WTC11 (cell line): ENCODE data around the gene CEP68.

Experiments
- IRF2 ChIP-seq: sonication (generic); formaldehyde crosslinking; IDR thresholded peaks from 2 replicates; pipeline ENCODE4 v1.8.0; 2022; ENCODE audit warnings: low read depth, missing genetic modification reagents, borderline replicate concordance
- NFATC4 ChIP-seq: fragments of 250-450 bp; sonication (Bioruptor Pico); IDR thresholded peaks from 2 replicates; pipeline ENCODE4 v1.9.0; 2021; ENCODE audit warnings: mild to moderate bottlenecking
- NR2C2 ChIP-seq: sonication (generic); formaldehyde crosslinking; IDR thresholded peaks from 2 replicates; pipeline ENCODE4 v1.8.0; 2022; ENCODE audit warnings: mild to moderate bottlenecking, missing genetic modification reagents
- OVOL2 ChIP-seq: fragments of 250-450 bp; sonication (Bioruptor Pico); IDR thresholded peaks from 2 replicates; pipeline ENCODE4 v1.9.0; 2021; ENCODE audit warnings: mild to moderate bottlenecking, borderline replicate concordance
- SMAD3 ChIP-seq: sonication (generic); formaldehyde crosslinking; IDR thresholded peaks from 2 replicates; pipeline ENCODE4 v1.8.0; 2022; ENCODE audit warnings: missing genetic modification reagents, mild to moderate bottlenecking, borderline replicate concordance
- SP1 ChIP-seq: sonication (generic); formaldehyde crosslinking; conservative IDR thresholded peaks from 2 replicates; pipeline ENCODE4 v1.8.1; 2022; ENCODE audit warnings: missing genetic modification reagents
- TEAD4 ChIP-seq: sonication (generic); formaldehyde crosslinking; IDR thresholded peaks from 2 replicates; pipeline ENCODE4 v1.8.0; 2022; ENCODE audit warnings: mild to moderate bottlenecking, missing genetic modification reagents
- ZBTB21 ChIP-seq: sonication (generic); formaldehyde crosslinking; IDR thresholded peaks from 2 replicates; pipeline ENCODE4 v1.8.1; 2023; ENCODE audit warnings: mild to moderate bottlenecking, missing genetic modification reagents, borderline replicate concordance
- ZNF512 ChIP-seq: sonication (generic); formaldehyde crosslinking; IDR thresholded peaks from 2 replicates; pipeline ENCODE4 v1.8.1; 2022; ENCODE audit warnings: missing genetic modification reagents, borderline replicate concordance
- TF ChIP-seq, protein P1 (sequence below): sonication (generic); formaldehyde crosslinking; IDR thresholded peaks from 2 replicates; pipeline ENCODE4 v1.8.1; 2022; ENCODE audit warnings: mild to moderate bottlenecking, moderate library complexity, missing genetic modification reagents
- TF ChIP-seq, protein P2 (sequence below): fragments of 200-600 bp; IDR thresholded peaks from 2 replicates; pipeline ENCODE4 v1.8.0; 2022; ENCODE audit warnings: antibody characterized with exemption
- TF ChIP-seq, protein P3 (sequence below): sonication (generic); formaldehyde crosslinking; IDR thresholded peaks from 2 replicates; pipeline ENCODE4 v1.8.0; 2022; ENCODE audit warnings: mild to moderate bottlenecking, missing genetic modification reagents
- TF ChIP-seq, protein P4 (sequence below): sonication (generic); formaldehyde crosslinking; conservative IDR thresholded peaks from 2 replicates; pipeline ENCODE4 v1.8.1; 2022; ENCODE audit warnings: mild to moderate bottlenecking, missing genetic modification reagents
- TF ChIP-seq, protein P5 (sequence below): sonication (generic); formaldehyde crosslinking; IDR thresholded peaks from 2 replicates; pipeline ENCODE4 v1.8.1; 2023; ENCODE audit warnings: mild to moderate bottlenecking, missing genetic modification reagents

DNA sequence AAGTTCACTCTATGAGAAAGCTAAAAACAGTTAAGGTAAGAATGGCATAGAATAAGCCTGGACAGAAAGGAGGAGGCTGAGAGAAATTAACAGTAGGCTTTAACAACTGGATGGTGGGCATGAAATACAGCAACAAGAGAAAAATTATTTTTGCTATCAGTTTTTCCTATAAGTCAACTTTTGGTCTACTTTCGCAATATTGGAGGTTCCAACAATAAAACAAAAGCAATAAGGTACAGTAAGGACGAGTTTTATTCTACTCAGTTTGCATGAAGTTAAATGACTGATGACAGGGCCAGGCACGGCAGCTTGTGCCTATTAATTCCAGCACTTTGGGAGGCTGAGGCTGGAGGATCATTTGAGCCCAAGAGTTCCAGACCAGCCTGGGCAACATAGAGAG is 56.4 kb downstream of the CEP68 start:
- TF ChIP-seq, protein P1, sequence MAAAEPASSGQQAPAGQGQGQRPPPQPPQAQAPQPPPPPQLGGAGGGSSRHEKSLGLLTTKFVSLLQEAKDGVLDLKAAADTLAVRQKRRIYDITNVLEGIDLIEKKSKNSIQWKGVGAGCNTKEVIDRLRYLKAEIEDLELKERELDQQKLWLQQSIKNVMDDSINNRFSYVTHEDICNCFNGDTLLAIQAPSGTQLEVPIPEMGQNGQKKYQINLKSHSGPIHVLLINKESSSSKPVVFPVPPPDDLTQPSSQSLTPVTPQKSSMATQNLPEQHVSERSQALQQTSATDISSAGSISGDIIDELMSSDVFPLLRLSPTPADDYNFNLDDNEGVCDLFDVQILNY (CRISPR knock-in tag): no peak
- no peak for TF ChIP-seq ZNF512
- TF ChIP-seq, protein P2, sequence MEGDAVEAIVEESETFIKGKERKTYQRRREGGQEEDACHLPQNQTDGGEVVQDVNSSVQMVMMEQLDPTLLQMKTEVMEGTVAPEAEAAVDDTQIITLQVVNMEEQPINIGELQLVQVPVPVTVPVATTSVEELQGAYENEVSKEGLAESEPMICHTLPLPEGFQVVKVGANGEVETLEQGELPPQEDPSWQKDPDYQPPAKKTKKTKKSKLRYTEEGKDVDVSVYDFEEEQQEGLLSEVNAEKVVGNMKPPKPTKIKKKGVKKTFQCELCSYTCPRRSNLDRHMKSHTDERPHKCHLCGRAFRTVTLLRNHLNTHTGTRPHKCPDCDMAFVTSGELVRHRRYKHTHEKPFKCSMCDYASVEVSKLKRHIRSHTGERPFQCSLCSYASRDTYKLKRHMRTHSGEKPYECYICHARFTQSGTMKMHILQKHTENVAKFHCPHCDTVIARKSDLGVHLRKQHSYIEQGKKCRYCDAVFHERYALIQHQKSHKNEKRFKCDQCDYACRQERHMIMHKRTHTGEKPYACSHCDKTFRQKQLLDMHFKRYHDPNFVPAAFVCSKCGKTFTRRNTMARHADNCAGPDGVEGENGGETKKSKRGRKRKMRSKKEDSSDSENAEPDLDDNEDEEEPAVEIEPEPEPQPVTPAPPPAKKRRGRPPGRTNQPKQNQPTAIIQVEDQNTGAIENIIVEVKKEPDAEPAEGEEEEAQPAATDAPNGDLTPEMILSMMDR: no peak
- TF ChIP-seq SMAD3 (CRISPR knock-in tag): no peak
- TF ChIP-seq, protein P3, sequence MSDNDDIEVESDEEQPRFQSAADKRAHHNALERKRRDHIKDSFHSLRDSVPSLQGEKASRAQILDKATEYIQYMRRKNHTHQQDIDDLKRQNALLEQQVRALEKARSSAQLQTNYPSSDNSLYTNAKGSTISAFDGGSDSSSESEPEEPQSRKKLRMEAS (CRISPR knock-in tag): no peak
- TF ChIP-seq, protein P4, sequence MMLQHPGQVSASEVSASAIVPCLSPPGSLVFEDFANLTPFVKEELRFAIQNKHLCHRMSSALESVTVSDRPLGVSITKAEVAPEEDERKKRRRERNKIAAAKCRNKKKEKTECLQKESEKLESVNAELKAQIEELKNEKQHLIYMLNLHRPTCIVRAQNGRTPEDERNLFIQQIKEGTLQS: no peak
- TF ChIP-seq NFATC4 (CRISPR knock-in tag): no peak
- no peak for TF ChIP-seq NR2C2 (CRISPR knock-in tag)
- no peak for TF ChIP-seq TEAD4
- no peak for TF ChIP-seq ZBTB21 (CRISPR knock-in tag)
- TF ChIP-seq SP1 (CRISPR knock-in tag): no peak
- TF ChIP-seq OVOL2 (CRISPR knock-in tag): no peak
- TF ChIP-seq, protein P5, sequence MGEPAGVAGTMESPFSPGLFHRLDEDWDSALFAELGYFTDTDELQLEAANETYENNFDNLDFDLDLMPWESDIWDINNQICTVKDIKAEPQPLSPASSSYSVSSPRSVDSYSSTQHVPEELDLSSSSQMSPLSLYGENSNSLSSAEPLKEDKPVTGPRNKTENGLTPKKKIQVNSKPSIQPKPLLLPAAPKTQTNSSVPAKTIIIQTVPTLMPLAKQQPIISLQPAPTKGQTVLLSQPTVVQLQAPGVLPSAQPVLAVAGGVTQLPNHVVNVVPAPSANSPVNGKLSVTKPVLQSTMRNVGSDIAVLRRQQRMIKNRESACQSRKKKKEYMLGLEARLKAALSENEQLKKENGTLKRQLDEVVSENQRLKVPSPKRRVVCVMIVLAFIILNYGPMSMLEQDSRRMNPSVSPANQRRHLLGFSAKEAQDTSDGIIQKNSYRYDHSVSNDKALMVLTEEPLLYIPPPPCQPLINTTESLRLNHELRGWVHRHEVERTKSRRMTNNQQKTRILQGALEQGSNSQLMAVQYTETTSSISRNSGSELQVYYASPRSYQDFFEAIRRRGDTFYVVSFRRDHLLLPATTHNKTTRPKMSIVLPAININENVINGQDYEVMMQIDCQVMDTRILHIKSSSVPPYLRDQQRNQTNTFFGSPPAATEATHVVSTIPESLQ (CRISPR knock-in tag): no peak
- no peak for TF ChIP-seq IRF2 (CRISPR knock-in tag)
